GM18520 (cell line): ENCODE data around the gene B3GALNT2.

Experiments used
- ATAC-seq: cut with Tn5 transposase; IDR thresholded peaks from one replicate; pipeline ENCODE4 v1.9.1; 2021; ENCODE audit not compliant: unreplicated experiment

Gene B3GALNT2

GRCh38 chr1:235411489-235412486 is 92.5 kb downstream of the B3GALNT2 start:
- ATAC-seq, result no peak

- ATAC-seq, result no peak
These were observed 93.8 kb downstream of the B3GALNT2 start for GRCh38 chr1:235410467-235410866.

GRCh38 chr1:235409042-235409820 is 95.0 kb downstream of the B3GALNT2 start:
- ATAC-seq, result no peak

GRCh38 chr1:235408503-235408960 is 95.7 kb downstream of the B3GALNT2 start:
- no peak for ATAC-seq

- no peak for ATAC-seq
These were observed 96.8 kb downstream of the B3GALNT2 start for GRCh38 chr1:235407419-235407818.

GRCh38 chr1:235404190-235404589 is 100.1 kb downstream of the B3GALNT2 start:
- no peak for ATAC-seq

- no peak for ATAC-seq
These were observed 100.7 kb downstream of the B3GALNT2 start for GRCh38 chr1:235403593-235403992.

GRCh38 chr1:235402457-235403200 is 101.6 kb downstream of the B3GALNT2 start:
- ATAC-seq, result no peak

- no peak for ATAC-seq
These were observed 103.0 kb downstream of the B3GALNT2 start for GRCh38 chr1:235401251-235401650.
